ENCODE measurements around the gene ANKUB1. TPM values are rescaled to one million over a fixed set of nuclear protein-coding genes. Genes with fewer than 3 reads are reported as not detected.

The ANKUB1 gene
- total and polyA plus RNA-seq, 9 of the 15 experiments (the other 6 are each of a cell fraction or from before 2014, with no cell fraction given), result not detected

GRCh38 chr3:149732234-149732633, 60.1 kb downstream of the ANKUB1 start (continued):
- TF ChIP-seq RERE (CRISPR knock-in tag; IDR thresholded peaks at IDR 0.05; ENCODE audit: borderline replicate concordance), result no peak
- no peak for TF ChIP-seq GATA2 (CRISPR knock-in tag; IDR thresholded peaks at IDR 0.05)

GRCh38 chr3:149727656-149728055, 64.7 kb downstream of the ANKUB1 start:
- 18% methylated on average over 2 of the region's 2 CpGs for WGBS (ENCODE audit: insufficient coverage, low coverage, missing lambda C conversion rate)
- no peak overlapping the region for H3K4me2 ChIP-seq (ENCODE audit: insufficient read depth, low read length)
- no peak overlapping the region for H3K27ac ChIP-seq (ENCODE audit: extremely low read depth, low read depth, low read length)
- no peak overlapping the region for H2AFZ ChIP-seq (ENCODE audit: low read depth, low read length)
- H3K4me3 ChIP-seq, result no peak overlapping the region
- no peak for FAIRE-seq
- ChIA-PET POLR2A (no interaction called here), CTCF (ENCODE audit: low intra/inter-chr PET ratio) (no interaction called here)
- BruUV-seq (replicated peaks), result no TSS peak
- no peaks in the 10 kb centered on the region for H3K27me3 ChIP-seq (ENCODE audit: control insufficient read depth in 2 of 2, insufficient read depth in 2 of 2, low read length in 2 of 2)
- H3K9me3 ChIP-seq (replicated peaks; ENCODE audit: control insufficient read depth, insufficient read depth, low read depth, low read length), result no peaks in the 10 kb centered on the region
- H3K9me1 ChIP-seq (ENCODE audit: control insufficient read depth, insufficient read depth, low read length), result no peaks in the 10 kb centered on the region
- DNase-seq (ENCODE audit: extremely low read depth in 1 of 4, low spot score in 3 of 4), result no peak
- no peaks in the 10 kb centered on the region for H3K36me3 ChIP-seq (ENCODE audit: control insufficient read depth, insufficient read depth, low read length)
- no peak for ATAC-seq
- no peaks in the 10 kb centered on the region for H4K20me1 ChIP-seq (replicated peaks; ENCODE audit: control insufficient read depth, insufficient read depth, low read length)
- no peaks in the 10 kb centered on the region for H3K79me2 ChIP-seq (ENCODE audit: control insufficient read depth, insufficient read depth, low read length)
- H3K9ac ChIP-seq (ENCODE audit: insufficient read depth in 1 of 2, low read depth in 2 of 2, low read length in 2 of 2), result no peak overlapping the region
- in situ Hi-C loops (cut with MboI) (no loop called here), intact Hi-C loops (cut with micrococcal nuclease) (no loop called here)
- H3K4me1 ChIP-seq (replicated peaks in 1 of 2; ENCODE audit: control insufficient read depth in 2 of 2, insufficient read depth in 2 of 2, low read length in 2 of 2), result no peaks in the 10 kb centered on the region
- TF ChIP-seq REST (IDR thresholded peaks at IDR 0.05; ENCODE audit: borderline replicate concordance) (no peak), REST (CRISPR knock-in tag; IDR thresholded peaks at IDR 0.05; ENCODE audit: low read depth) (no peak), EP400 (IDR thresholded peaks at IDR 0.05) (no peak)
